Measurements from ENCODE around the gene KIF12.

DNA sequence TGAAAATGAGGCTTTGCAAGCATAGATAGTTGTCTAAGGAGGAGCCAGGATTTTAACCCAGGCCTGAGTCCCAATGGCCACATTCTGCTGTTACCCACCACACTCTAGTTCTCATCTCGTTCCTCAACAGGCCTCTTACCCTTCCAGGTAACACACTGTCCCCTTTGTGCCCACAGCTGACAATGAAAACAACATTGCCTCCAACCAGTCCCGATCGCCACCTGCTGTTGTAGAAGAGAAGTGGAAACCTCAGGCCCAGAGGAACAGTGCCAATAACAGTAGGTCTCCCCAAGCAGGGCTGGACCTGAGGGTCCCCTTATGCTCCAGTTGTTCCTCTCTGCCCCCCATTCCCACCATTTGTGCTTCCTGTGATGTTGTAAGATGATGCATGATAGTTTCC lies 51.4 kb downstream of the KIF12 start:
- TF ChIP-seq, protein P1, sequence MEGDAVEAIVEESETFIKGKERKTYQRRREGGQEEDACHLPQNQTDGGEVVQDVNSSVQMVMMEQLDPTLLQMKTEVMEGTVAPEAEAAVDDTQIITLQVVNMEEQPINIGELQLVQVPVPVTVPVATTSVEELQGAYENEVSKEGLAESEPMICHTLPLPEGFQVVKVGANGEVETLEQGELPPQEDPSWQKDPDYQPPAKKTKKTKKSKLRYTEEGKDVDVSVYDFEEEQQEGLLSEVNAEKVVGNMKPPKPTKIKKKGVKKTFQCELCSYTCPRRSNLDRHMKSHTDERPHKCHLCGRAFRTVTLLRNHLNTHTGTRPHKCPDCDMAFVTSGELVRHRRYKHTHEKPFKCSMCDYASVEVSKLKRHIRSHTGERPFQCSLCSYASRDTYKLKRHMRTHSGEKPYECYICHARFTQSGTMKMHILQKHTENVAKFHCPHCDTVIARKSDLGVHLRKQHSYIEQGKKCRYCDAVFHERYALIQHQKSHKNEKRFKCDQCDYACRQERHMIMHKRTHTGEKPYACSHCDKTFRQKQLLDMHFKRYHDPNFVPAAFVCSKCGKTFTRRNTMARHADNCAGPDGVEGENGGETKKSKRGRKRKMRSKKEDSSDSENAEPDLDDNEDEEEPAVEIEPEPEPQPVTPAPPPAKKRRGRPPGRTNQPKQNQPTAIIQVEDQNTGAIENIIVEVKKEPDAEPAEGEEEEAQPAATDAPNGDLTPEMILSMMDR (IDR thresholded peaks at IDR 0.05): peak in 3 of 6 experiments; percentile 19 to 35 (median 20)
- no peak for TF ChIP-seq POLR2A (IDR thresholded peaks at IDR 0.05)
